OCI-LY7 (cell line): ENCODE measurements around the gene FAM81A. TPM values are rescaled to one million over a fixed set of nuclear protein-coding genes. Genes with fewer than 3 reads are reported as not detected.
A peak's percentile ranks its signal among the peaks of the same experiment; 100 is the strongest.

Experiments used
- BruUV-seq: library from RNA; stranded (reverse); fragments of 400-500 nt; replicated peaks from 2 replicates; lab custom pipeline; 2021; lab: Mats Ljungman, UMichigan
- CTCF ChIA-PET: fragments of 300-600 bp; sonication (Branson Sonifier 250); formaldehyde crosslinking; loops from one replicate; lab custom pipeline; 2022; ENCODE audit warnings: antibody characterized with exemption; ENCODE audit not compliant: unreplicated experiment; lab: Charles Lee
- POLR2A ChIA-PET: fragments of 300-600 bp; sonication (Branson Sonifier 250); formaldehyde crosslinking; loops from one replicate; lab custom pipeline; 2022; ENCODE audit warnings: antibody characterized with exemption; lab: Charles Lee
- DNase-seq: peaks from one replicate; pipeline ENCODE4 v3.0.0-alpha.2; 2015; ENCODE audit warnings: low spot score
- H2AFZ ChIP-seq: fragments of 200-600 bp; sonication (generic), shearing (Covaris generic); 2 replicates; pipeline ENCODE4 v1.6.1; 2014; ENCODE audit warnings: mild to moderate bottlenecking, antibody characterized with exemption, low read length, moderate library complexity
- H3K27ac ChIP-seq: fragments of 200-600 bp; sonication (generic); 2 replicates; pipeline ENCODE4 v1.5.1; 2014; ENCODE audit warnings: mixed run types, low read depth, mild to moderate bottlenecking, moderate library complexity, low read length, inconsistent platforms; ENCODE audit not compliant: poor library complexity, severe bottlenecking
- H3K36me3 ChIP-seq: fragments of 200-600 bp; sonication (generic); 2 replicates; pipeline ENCODE4 v1.6.1; 2014; ENCODE audit warnings: mild to moderate bottlenecking, antibody characterized with exemption, low read length, moderate library complexity, mixed read lengths; ENCODE audit not compliant: insufficient read depth
- H3K4me1 ChIP-seq: fragments of 200-600 bp; sonication (generic); 2 replicates; pipeline ENCODE4 v1.5.1; 2014; ENCODE audit warnings: mild to moderate bottlenecking, low read length; ENCODE audit not compliant: insufficient read depth, poor library complexity, severe bottlenecking
- H3K4me2 ChIP-seq: fragments of 200-600 bp; sonication (generic); 2 replicates; pipeline ENCODE4 v1.6.1; 2014; ENCODE audit warnings: mild to moderate bottlenecking, low read length
- H3K4me3 ChIP-seq: fragments of 200-600 bp; sonication (generic); 2 replicates; pipeline ENCODE4 v1.5.1; 2014; ENCODE audit warnings: mild to moderate bottlenecking, low read depth, low read length; ENCODE audit not compliant: poor library complexity, severe bottlenecking
- H3K79me2 ChIP-seq: fragments of 200-600 bp; sonication (generic); 2 replicates; pipeline ENCODE4 v1.6.1; 2016; ENCODE audit warnings: low read depth, mild to moderate bottlenecking, low read length, moderate library complexity, mixed read lengths; ENCODE audit not compliant: insufficient read depth
- H3K9me2 ChIP-seq: fragments of 200-600 bp; sonication (generic); 2 replicates; pipeline ENCODE4 v1.6.1; 2016; ENCODE audit warnings: mild to moderate bottlenecking, low read length, mixed read lengths; ENCODE audit not compliant: insufficient read depth
- H3K9me3 ChIP-seq: fragments of 200-600 bp; sonication (generic); 2 replicates; pipeline ENCODE4 v1.6.1; 2014; ENCODE audit warnings: mild to moderate bottlenecking, mixed run types, low read length, mixed read lengths
- H4K20me1 ChIP-seq: fragments of 200-600 bp; sonication (generic); 2 replicates; pipeline ENCODE4 v1.6.1; 2014; ENCODE audit warnings: mild to moderate bottlenecking, antibody characterized with exemption, low read length, moderate library complexity, mixed read lengths; ENCODE audit not compliant: insufficient read depth
- CTCF ChIP-seq: fragments of 200-600 bp; sonication (generic); conservative IDR thresholded peaks from 2 replicates; pipeline ENCODE4 v1.5.1; 2014; ENCODE audit warnings: mild to moderate bottlenecking, antibody characterized with exemption, low read length, moderate library complexity, mixed read lengths
- EZH2phosphoT487 ChIP-seq: fragments of 200-600 bp; sonication (generic); IDR thresholded peaks from 2 replicates; pipeline ENCODE4 v1.6.1; 2018; ENCODE audit warnings: low read depth, borderline replicate concordance, mild to moderate bottlenecking, mixed run types, antibody characterized with exemption, low read length, moderate library complexity, mixed read lengths
- intact Hi-C: fragments of 100-400 bp; cut with micrococcal nuclease; formaldehyde crosslinking; loops from one replicate; pipeline ENCODE4 v1.10.0; 2022; ENCODE audit not compliant: unreplicated experiment
- total RNA-seq, 2 experiments: library from RNA; depleted of rRNA in 1 of 2; stranded (reverse); fragments of >200 nt in 1 of 2; shearing (Covaris generic) in 1 of 2; gene quantifications; 2 replicates each; pipeline ENCODE4 v1.2.3, GENCODE V29; 2014 to 2022

Gene FAM81A
- total RNA-seq, 2 experiments from 2014 or later, result 11.6 to 37.4 TPM

DNA sequence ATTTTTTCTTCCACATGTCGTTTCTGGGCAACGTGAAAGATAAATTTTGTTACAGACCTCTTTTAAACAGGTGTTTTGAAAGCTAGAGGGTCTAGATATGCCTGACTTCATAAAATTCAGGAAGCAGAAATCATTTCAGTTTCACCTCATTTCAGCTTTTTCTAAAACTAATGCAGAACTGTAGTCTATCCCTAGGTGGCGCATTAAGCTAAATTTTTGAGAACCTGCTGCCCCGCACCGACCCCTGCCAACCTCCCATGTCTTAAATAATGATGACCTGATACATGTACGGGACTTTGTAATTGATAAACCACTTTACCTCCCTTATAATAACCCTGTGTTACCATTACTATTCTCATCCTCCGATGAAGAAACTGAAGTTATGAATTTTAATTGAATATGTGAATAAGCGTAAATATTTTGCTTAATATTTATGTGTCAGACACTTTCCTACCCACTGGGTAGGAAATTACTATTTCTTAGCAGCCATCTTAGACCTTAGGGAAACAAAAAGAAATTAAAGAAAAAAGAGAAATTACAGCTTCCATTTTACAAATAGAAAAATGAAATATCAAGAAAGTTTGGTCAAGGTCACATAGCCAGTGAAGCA is 94.9 kb downstream of the FAM81A start:
- peak overlapping the region; percentile 0 for H3K27ac ChIP-seq
- intact Hi-C loops, result loop anchor here (2.0 to 10.0 kb wide), 7 partner anchors 30 to 794 kb away; partner anchors contain the start of genes BNIP2 and GTF2A2
- no peaks in the 10 kb centered on the region for H3K79me2 ChIP-seq
- H2AFZ ChIP-seq, result peak overlapping the region; percentile 81
- H3K4me2 ChIP-seq, result peak overlapping the region; percentile 49
- H3K9me3 ChIP-seq, result no peaks in the 10 kb centered on the region
- no peak for TF ChIP-seq EZH2phosphoT487
- peak; percentile 97 for TF ChIP-seq CTCF
- H3K9me2 ChIP-seq, result no peaks in the 10 kb centered on the region
- H3K4me1 ChIP-seq, result peaks cover 45% of the 10 kb centered on the region
- ChIA-PET POLR2A (interaction anchor here (0.6 to 2.7 kb wide), 4 partner anchors 9 to 94 kb away, joined by 3 to 7 read pairs (median 5); no protein-coding TSS in a partner anchor), CTCF (interaction anchor here (1.1 to 1.4 kb wide), 3 partner anchors 10 to 88 kb away, joined by 3 to 4 read pairs (median 3); no protein-coding TSS in a partner anchor)
- BruUV-seq, result no TSS peak
- H3K4me3 ChIP-seq, result no peak overlapping the region
- H3K36me3 ChIP-seq, result no peaks in the 10 kb centered on the region
- no peaks in the 10 kb centered on the region for H4K20me1 ChIP-seq
- peak; percentile 84 for DNase-seq

DNA sequence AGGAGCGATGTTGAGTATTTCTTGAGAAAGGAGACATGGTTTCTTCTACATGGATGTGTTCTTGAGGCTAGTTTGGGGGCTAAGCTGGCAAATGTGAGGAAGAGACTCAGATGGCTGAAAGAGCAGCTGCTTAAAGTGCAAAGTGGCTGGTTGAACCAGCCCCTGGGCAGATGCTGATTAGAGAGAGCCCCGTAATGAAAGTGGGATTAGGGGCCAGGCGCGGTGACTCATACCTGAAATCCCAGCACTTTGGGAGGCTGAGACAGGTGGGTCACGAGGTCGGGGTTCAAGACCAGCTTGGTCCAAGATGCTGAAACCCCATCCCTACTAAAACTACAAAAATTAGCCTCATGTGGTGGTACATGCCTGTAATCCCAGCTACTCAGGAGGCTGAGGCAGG is 98.6 kb downstream of the FAM81A start:
- H3K4me1 ChIP-seq, result peaks cover 49% of the 10 kb centered on the region
- H3K9me3 ChIP-seq, result no peaks in the 10 kb centered on the region
- no peaks in the 10 kb centered on the region for H4K20me1 ChIP-seq
- no peaks in the 10 kb centered on the region for H3K36me3 ChIP-seq
- no peaks in the 10 kb centered on the region for H3K79me2 ChIP-seq
- no peaks in the 10 kb centered on the region for H3K9me2 ChIP-seq
- no peak overlapping the region for H2AFZ ChIP-seq
- intact Hi-C loops, result loop anchor here (10.0 kb wide), 2 partner anchors 118 to 588 kb away; partner anchors contain the start of gene GTF2A2
- no peak overlapping the region for H3K4me2 ChIP-seq
- no peak overlapping the region for H3K27ac ChIP-seq
- ChIA-PET CTCF (no interaction called here), POLR2A (interaction anchor here (0.6 kb wide), 2 partner anchors 12 to 104 kb away, joined by 3 to 4 read pairs; no protein-coding TSS in a partner anchor)
- TF ChIP-seq EZH2phosphoT487 (no peak), CTCF (no peak)
- H3K4me3 ChIP-seq, result no peak overlapping the region
- DNase-seq, result no peak
- BruUV-seq, result no TSS peak

GRCh38 chr15:59537403-59537802 is 99.4 kb downstream of the FAM81A start:
- no peaks in the 10 kb centered on the region for H4K20me1 ChIP-seq
- H3K4me3 ChIP-seq, result no peak overlapping the region
- no peak for TF ChIP-seq CTCF
- TF ChIP-seq EZH2phosphoT487, result no peak
- no peaks in the 10 kb centered on the region for H3K79me2 ChIP-seq
- no peaks in the 10 kb centered on the region for H3K9me3 ChIP-seq
- DNase-seq, result no peak
- no peaks in the 10 kb centered on the region for H3K36me3 ChIP-seq
- intact Hi-C loops, result loop anchor here (10.0 kb wide), 2 partner anchors 117 to 587 kb away; partner anchors contain the start of gene GTF2A2
- no peak overlapping the region for H2AFZ ChIP-seq
- peak overlapping the region; percentile 35; the same call in 1 of the 2 replicates for H3K4me2 ChIP-seq
- peaks cover 47% of the 10 kb centered on the region for H3K4me1 ChIP-seq
- no TSS peak for BruUV-seq
- H3K9me2 ChIP-seq, result no peaks in the 10 kb centered on the region
- POLR2A ChIA-PET, result interaction anchor here (0.5 kb wide), 1 partner anchor 945 kb away, joined by 3 read pairs; no protein-coding TSS in a partner anchor
- H3K27ac ChIP-seq, result no peak overlapping the region
- CTCF ChIA-PET, result no interaction called here
